Neural progenitor cell (in vitro differentiated cells): ENCODE results near the gene MGAT4B. TPM values are rescaled to one million over a fixed set of nuclear protein-coding genes. Genes with fewer than 3 reads are reported as not detected.
"Not testable (repeated sequence)": the region's sequence is repeated elsewhere in the genome, so short reads cannot be mapped to it uniquely, and the experiment has no call there.

Experiments
- DNase-seq: peaks from one replicate; pipeline ENCODE4 v3.0.0-alpha.2; 2016; ENCODE audit warnings: low spot score
- H2AFZ ChIP-seq: fragments of 200-600 bp; sonication (generic); replicated peaks from 2 replicates; pipeline ENCODE4 v1.6.1; 2016; ENCODE audit warnings: antibody characterized with exemption
- H3F3A ChIP-seq: fragments of 200-600 bp; sonication (generic); 2 replicates; pipeline ENCODE4 v1.6.1; 2016; ENCODE audit warnings: antibody characterized with exemption, low read depth
- H3K27ac ChIP-seq: fragments of 200-600 bp; sonication (generic); 2 replicates; pipeline ENCODE4 v1.5.1; 2016; ENCODE audit warnings: mild to moderate bottlenecking
- H3K27me3 ChIP-seq: fragments of 200-600 bp; sonication (generic); 2 replicates; pipeline ENCODE4 v1.6.1; 2016; ENCODE audit warnings: mild to moderate bottlenecking, moderate library complexity
- H3K36me3 ChIP-seq: fragments of 200-600 bp; sonication (generic); 2 replicates; pipeline ENCODE4 v1.5.1; 2016
- H3K4me1 ChIP-seq: fragments of 200-600 bp; sonication (generic); 2 replicates; pipeline ENCODE4 v1.6.1; 2016; ENCODE audit warnings: mixed run types
- H3K4me2 ChIP-seq: fragments of 200-600 bp; sonication (generic); 2 replicates; pipeline ENCODE4 v1.6.1; 2016
- H3K4me3 ChIP-seq: fragments of 200-600 bp; sonication (generic); 2 replicates; pipeline ENCODE4 v1.5.1; 2016
- H3K79me2 ChIP-seq: fragments of 200-600 bp; sonication (generic); 2 replicates; pipeline ENCODE4 v1.6.1; 2016; ENCODE audit warnings: low read depth
- H3K9ac ChIP-seq: fragments of 200-600 bp; sonication (generic); 2 replicates; pipeline ENCODE4 v1.6.1; 2016
- H3K9me3 ChIP-seq: fragments of 200-600 bp; sonication (generic); 2 replicates; pipeline ENCODE4 v1.5.1; 2016; ENCODE audit warnings: low read depth
- H4K20me1 ChIP-seq: fragments of 200-600 bp; sonication (generic); 2 replicates; pipeline ENCODE4 v1.6.1; 2016; ENCODE audit warnings: low read depth
- H3K27ac Mint-ChIP-seq: 3 replicates; pipeline ENCODE4 v1.8.0; 2021; ENCODE audit warnings: mixed read lengths
- H3K27me3 Mint-ChIP-seq: 2 replicates; pipeline ENCODE4 v1.8.0; 2022; ENCODE audit warnings: low read depth, mild to moderate bottlenecking, inconsistent platforms, moderate library complexity, mixed read lengths; ENCODE audit not compliant: insufficient read depth
- H3K36me3 Mint-ChIP-seq: 3 replicates; pipeline ENCODE4 v1.8.0; 2021; ENCODE audit warnings: mixed read lengths
- H3K4me1 Mint-ChIP-seq: 3 replicates; pipeline ENCODE4 v1.8.0; 2021; ENCODE audit warnings: mixed read lengths
- H3K4me3 Mint-ChIP-seq: 3 replicates; pipeline ENCODE4 v1.8.0; 2021; ENCODE audit warnings: mild to moderate bottlenecking, moderate library complexity, mixed read lengths
- H3K9me3 Mint-ChIP-seq: 3 replicates; pipeline ENCODE4 v1.8.0; 2020; ENCODE audit warnings: mixed read lengths
- EZH2 ChIP-seq: fragments of 200-600 bp; sonication (generic); IDR thresholded peaks from 2 replicates; pipeline ENCODE4 v1.6.1; 2017; ENCODE audit warnings: antibody characterized with exemption, mild to moderate bottlenecking, moderate library complexity
- EZH2phosphoT487 ChIP-seq: fragments of 200-600 bp; sonication (generic); IDR thresholded peaks from 2 replicates; pipeline ENCODE4 v1.6.1; 2017; ENCODE audit warnings: antibody characterized with exemption
- total RNA-seq: library from RNA; depleted of rRNA; stranded (reverse); fragments of >200 nt; gene quantifications from 2 replicates; pipeline ENCODE4 v1.2.3, GENCODE V29; 2015; ENCODE audit warnings: low replicate concordance
- TF ChIP-seq, protein P1 (sequence below): fragments of 200-600 bp; sonication (generic); IDR thresholded peaks from 2 replicates; pipeline ENCODE4 v1.5.1; 2017; ENCODE audit warnings: antibody characterized with exemption, mild to moderate bottlenecking

MGAT4B gene
- total RNA-seq, 1 donor from 2014 or later, result 32.1 TPM

DNA sequence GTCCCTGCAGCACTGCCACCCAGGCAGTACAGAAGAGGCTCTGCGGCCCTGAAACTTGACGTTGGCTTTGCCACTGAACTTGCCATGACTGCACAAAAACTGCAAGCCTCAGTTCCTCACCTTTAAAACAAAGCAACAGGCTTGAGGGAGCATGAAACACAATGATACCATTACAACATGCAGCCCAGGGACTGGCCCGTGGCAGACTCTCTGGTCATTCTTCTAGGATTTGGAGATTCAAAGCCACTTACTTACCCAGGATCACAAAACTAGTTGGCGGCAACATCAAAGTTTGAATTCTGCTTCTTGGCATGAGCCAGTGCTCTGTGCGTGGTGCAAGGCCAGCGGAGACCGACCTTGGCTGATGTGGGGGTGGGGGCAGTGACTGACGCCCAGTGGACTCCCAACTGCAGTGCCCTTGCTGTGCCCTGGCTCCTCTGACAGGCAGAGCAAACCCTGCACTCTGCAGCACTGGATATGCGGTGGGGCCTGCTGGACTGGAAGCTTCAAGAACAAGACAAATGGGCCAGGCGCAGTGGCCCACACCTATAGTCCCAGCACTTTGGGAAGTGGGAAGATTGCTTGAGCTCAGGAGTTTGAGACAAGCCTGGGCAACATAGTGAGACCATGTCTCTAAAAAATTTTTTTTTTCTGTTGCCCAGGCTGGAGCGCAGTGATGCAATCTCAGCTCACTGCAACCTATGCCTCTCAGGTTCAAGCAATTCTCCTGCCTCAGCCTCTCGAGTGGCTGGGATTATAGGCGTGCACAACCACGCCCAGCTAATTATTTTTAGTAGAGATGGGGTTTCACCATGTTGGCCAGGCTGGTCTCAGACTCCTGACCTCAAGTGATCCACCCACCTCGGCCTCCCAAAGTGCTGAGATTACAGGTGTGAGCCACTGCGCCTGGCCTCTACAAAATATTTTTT lies 32.9 kb upstream of the MGAT4B start:
- Histone ChIP-seq H3K27me3 (no peaks in the 10 kb centered on the region), H3K9me3 (peaks cover 2% of the 10 kb centered on the region), H3F3A (no peaks in the 10 kb centered on the region), H3K79me2 (no peaks in the 10 kb centered on the region), H3K9ac (no peak overlapping the region), H3K4me3 (no peak overlapping the region), H3K36me3 (peaks cover 15% of the 10 kb centered on the region), H3K4me2 (no peak overlapping the region), H4K20me1 (no peaks in the 10 kb centered on the region), H2AFZ (no peak overlapping the region), H3K27ac (no peak overlapping the region), H3K4me1 (no peaks in the 10 kb centered on the region)
- Mint-ChIP-seq H3K27ac (no peak overlapping the region), H3K27me3 (peaks cover 6% of the 10 kb centered on the region), H3K4me1 (no peaks in the 10 kb centered on the region), H3K36me3 (peaks cover 51% of the 10 kb centered on the region), H3K4me3 (no peak overlapping the region), H3K9me3 (peaks cover 4% of the 10 kb centered on the region)
- TF ChIP-seq, protein P1, sequence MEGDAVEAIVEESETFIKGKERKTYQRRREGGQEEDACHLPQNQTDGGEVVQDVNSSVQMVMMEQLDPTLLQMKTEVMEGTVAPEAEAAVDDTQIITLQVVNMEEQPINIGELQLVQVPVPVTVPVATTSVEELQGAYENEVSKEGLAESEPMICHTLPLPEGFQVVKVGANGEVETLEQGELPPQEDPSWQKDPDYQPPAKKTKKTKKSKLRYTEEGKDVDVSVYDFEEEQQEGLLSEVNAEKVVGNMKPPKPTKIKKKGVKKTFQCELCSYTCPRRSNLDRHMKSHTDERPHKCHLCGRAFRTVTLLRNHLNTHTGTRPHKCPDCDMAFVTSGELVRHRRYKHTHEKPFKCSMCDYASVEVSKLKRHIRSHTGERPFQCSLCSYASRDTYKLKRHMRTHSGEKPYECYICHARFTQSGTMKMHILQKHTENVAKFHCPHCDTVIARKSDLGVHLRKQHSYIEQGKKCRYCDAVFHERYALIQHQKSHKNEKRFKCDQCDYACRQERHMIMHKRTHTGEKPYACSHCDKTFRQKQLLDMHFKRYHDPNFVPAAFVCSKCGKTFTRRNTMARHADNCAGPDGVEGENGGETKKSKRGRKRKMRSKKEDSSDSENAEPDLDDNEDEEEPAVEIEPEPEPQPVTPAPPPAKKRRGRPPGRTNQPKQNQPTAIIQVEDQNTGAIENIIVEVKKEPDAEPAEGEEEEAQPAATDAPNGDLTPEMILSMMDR, result no peak
- TF ChIP-seq EZH2 (no peak), EZH2phosphoT487 (no peak)
- DNase-seq, result no peak

- Mint-ChIP-seq H3K4me1 (no peaks in the 10 kb centered on the region), H3K4me3 (no peak overlapping the region), H3K27me3 (peaks cover 7% of the 10 kb centered on the region), H3K36me3 (peaks cover 51% of the 10 kb centered on the region), H3K9me3 (peaks cover 6% of the 10 kb centered on the region), H3K27ac (no peak overlapping the region)
- H3K27ac ChIP-seq, result no peak overlapping the region
- TF ChIP-seq EZH2, result no peak
- H2AFZ ChIP-seq, result no peak overlapping the region
- H3F3A ChIP-seq, result no peaks in the 10 kb centered on the region
- H4K20me1 ChIP-seq, result no peaks in the 10 kb centered on the region
- DNase-seq, result no peak
- H3K9me3 ChIP-seq, result no peaks in the 10 kb centered on the region
- no peak overlapping the region for H3K9ac ChIP-seq
- peaks cover 11% of the 10 kb centered on the region for H3K36me3 ChIP-seq
- no peak overlapping the region for H3K4me3 ChIP-seq
- H3K27me3 ChIP-seq, result no peaks in the 10 kb centered on the region
- H3K4me2 ChIP-seq, result no peak overlapping the region
- H3K4me1 ChIP-seq, result no peaks in the 10 kb centered on the region
- no peaks in the 10 kb centered on the region for H3K79me2 ChIP-seq
Measured at GRCh38 chr5:179837076-179838011, 30.7 kb upstream of the MGAT4B start.

DNA sequence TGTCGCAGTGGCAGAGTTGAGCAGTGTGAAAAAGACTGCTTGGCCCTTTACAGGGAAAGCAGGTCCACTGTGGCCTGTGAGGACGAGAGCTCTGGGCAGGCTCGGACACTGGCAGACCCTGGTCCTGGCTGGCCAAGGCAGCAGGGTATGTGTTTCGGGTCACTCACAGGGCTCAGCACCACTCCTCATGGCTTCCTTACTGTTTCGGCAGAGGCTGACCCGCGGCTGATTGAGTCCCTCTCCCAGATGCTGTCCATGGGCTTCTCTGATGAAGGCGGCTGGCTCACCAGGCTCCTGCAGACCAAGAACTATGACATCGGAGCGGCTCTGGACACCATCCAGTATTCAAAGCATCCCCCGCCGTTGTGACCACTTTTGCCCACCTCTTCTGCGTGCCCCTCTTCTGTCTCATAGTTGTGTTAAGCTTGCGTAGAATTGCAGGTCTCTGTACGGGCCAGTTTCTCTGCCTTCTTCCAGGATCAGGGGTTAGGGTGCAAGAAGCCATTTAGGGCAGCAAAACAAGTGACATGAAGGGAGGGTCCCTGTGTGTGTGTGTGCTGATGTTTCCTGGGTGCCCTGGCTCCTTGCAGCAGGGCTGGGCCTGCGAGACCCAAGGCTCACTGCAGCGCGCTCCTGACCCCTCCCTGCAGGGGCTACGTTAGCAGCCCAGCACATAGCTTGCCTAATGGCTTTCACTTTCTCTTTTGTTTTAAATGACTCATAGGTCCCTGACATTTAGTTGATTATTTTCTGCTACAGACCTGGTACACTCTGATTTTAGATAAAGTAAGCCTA lies 29.8 kb upstream of the MGAT4B start:
- TF ChIP-seq, protein P1, result no peak
- TF ChIP-seq EZH2 (no peak), EZH2phosphoT487 (no peak)
- Histone ChIP-seq H3F3A (no peaks in the 10 kb centered on the region), H3K4me3 (no peak overlapping the region), H3K36me3 (peaks cover 11% of the 10 kb centered on the region), H3K4me2 (no peak overlapping the region), H4K20me1 (no peaks in the 10 kb centered on the region), H3K9ac (no peak overlapping the region), H2AFZ (no peak overlapping the region), H3K4me1 (no peaks in the 10 kb centered on the region), H3K27ac (no peak overlapping the region), H3K27me3 (no peaks in the 10 kb centered on the region), H3K9me3 (no peaks in the 10 kb centered on the region), H3K79me2 (no peaks in the 10 kb centered on the region)
- Mint-ChIP-seq H3K27ac (no peak overlapping the region), H3K9me3 (peaks cover 6% of the 10 kb centered on the region), H3K4me3 (peak overlapping the region; percentile 11), H3K36me3 (peaks cover 49% of the 10 kb centered on the region), H3K27me3 (peaks cover 7% of the 10 kb centered on the region), H3K4me1 (no peaks in the 10 kb centered on the region)
- no peak for DNase-seq

DNA sequence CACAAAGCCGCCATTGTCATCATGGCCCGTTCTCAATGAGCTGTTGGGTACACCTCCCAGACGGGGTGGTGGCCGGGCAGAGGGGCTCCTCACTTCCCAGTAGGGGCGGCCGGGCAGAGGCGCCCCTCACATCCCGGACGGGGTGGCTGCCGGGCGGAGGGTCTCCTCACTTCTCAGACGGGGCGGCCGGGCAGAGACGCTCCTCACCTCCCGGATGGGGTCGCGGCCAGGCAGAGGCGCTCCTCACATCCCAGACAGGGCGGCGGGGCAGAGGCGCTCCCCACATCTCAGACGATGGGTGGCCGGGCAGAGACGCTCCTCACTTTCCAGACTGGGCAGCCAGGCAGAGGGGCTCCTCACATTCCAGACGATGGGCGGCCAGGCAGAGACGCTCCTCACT lies 28.2 kb upstream of the MGAT4B start:
- not testable (repeated sequence) for H4K20me1 ChIP-seq, H3K27me3 ChIP-seq, H3K9me3 ChIP-seq, H3K79me2 ChIP-seq, H2AFZ ChIP-seq, H3K4me3 ChIP-seq, H3K4me1 ChIP-seq, H3K4me2 ChIP-seq, H3K9ac ChIP-seq, H3K4me1 Mint-ChIP-seq, DNase-seq, H3K27ac ChIP-seq, H3F3A ChIP-seq, H3K27ac Mint-ChIP-seq, H3K4me3 Mint-ChIP-seq
- Mint-ChIP-seq H3K9me3 (peaks cover 14% of the 10 kb centered on the region), H3K36me3 (peaks cover 53% of the 10 kb centered on the region), H3K27me3 (peaks cover 12% of the 10 kb centered on the region)
- H3K36me3 ChIP-seq, result peaks cover 11% of the 10 kb centered on the region
